HG02571 (cell line): Measurements from ENCODE around the gene PEPD.

ENCODE experiments used
- ATAC-seq: cut with Tn5 transposase; IDR thresholded peaks from one replicate; pipeline ENCODE4 v1.9.1; 2021; ENCODE audit warnings: mild to moderate bottlenecking, moderate library complexity; ENCODE audit not compliant: unreplicated experiment

Gene PEPD

DNA sequence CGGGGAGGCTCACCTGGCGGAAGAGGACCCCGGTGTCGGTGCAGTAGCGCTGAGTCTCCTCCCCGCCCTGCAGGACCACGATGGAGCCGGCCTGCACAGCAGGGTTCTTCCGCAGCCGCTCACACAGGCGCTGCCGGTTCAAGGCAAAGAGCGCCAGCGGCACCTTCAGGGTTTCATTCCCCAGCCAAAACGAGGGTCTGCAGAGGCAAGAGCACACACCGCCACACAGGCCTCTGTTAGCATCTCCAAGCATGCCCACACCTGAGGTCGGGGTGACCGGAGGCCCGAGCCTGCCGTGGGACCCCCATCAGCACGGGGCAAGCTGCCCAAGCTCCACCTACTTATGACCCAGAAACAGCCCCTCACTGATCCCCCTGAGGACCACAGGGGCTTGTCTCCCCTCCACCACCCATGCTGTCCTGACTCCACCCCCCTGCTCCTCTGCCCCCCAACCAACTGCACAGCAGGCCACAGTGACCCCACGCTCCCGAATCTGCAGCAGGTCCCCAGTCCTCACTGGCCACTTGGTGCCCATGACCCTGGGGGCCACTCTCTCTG, 8.9 kb downstream of the PEPD start:
- no peak for ATAC-seq

GRCh38 chr19:33512021-33512420, 9.6 kb downstream of the PEPD start:
- ATAC-seq: no peak

DNA sequence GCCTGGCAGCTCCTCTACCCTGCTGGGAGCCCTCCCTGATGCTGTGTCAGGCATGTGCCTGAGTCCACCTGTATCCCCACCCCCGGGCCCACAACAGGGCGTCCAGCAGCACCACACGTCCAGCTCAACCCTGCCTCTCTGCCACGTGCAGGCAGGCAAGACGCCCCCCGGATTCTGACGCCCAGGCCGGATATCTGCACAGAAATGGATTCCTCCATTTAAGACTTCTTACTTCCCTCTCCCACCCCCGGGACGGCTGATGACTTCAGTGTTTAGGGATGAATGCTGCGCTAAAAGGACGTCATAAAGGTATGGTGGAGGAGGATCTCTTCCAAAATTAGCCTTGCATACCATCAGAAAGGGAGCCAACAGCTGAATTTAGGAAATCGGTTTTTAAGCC, 10.2 kb downstream of the PEPD start:
- ATAC-seq: no peak

- ATAC-seq: no peak
Observed at GRCh38 chr19:33510462-33511194, 11.0 kb downstream of the PEPD start.

DNA sequence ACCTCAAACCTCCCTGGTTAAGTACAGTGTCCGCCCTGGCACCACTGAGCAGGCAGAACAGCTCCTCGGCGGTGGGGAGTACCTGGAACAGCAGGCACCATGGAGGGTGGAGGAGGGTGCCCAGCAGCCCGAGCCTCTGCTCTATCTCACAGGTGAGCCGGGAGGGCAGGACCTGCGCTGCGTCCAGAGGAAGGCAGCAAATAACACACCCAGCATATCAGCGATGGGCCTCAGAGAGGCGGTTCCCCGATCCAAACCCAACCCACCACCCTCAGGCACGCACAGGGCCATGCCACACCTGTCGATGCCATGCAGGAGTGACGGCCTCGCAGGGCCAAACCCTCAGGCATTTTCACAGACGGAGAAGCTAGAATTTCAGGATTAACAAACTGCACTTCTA, 11.8 kb downstream of the PEPD start:
- ATAC-seq: no peak

DNA sequence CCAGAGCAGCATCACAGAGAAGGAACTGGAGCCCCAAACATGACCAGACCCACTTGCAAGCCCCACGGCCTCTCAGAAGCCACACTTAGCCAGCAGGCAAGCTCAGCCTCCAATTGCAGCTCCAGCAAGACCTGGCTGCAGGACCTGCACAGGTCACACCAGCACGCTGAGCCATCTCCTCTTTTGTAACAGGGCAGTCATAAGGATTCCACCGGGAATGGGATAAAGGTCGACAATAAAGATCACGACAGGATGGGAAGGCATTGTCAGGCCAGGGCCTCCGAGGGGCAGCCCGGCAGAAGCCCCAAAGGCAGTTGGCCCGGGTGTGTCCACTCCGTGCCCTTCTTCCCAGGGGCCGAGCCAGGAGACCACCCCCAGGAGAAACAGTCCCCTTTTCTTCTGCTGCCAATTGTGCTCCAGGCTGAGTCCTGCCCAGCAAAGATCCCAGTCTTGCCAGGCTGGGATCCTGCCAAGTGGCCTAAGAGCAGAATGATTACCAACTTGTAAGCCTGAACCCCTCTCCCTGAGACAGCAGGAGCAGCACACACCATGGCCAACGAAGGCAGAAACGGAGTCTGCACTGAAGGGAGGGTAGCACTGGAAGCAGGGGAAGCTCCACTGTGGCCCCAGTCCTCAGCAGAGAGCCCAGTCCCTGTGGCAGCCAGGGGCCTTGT, 12.5 kb downstream of the PEPD start:
- no peak for ATAC-seq

- ATAC-seq: no peak
Observed at GRCh38 chr19:33508431-33508830, 13.2 kb downstream of the PEPD start.

- no peak for ATAC-seq
Observed at GRCh38 chr19:33508009-33508408, 13.6 kb downstream of the PEPD start.

DNA sequence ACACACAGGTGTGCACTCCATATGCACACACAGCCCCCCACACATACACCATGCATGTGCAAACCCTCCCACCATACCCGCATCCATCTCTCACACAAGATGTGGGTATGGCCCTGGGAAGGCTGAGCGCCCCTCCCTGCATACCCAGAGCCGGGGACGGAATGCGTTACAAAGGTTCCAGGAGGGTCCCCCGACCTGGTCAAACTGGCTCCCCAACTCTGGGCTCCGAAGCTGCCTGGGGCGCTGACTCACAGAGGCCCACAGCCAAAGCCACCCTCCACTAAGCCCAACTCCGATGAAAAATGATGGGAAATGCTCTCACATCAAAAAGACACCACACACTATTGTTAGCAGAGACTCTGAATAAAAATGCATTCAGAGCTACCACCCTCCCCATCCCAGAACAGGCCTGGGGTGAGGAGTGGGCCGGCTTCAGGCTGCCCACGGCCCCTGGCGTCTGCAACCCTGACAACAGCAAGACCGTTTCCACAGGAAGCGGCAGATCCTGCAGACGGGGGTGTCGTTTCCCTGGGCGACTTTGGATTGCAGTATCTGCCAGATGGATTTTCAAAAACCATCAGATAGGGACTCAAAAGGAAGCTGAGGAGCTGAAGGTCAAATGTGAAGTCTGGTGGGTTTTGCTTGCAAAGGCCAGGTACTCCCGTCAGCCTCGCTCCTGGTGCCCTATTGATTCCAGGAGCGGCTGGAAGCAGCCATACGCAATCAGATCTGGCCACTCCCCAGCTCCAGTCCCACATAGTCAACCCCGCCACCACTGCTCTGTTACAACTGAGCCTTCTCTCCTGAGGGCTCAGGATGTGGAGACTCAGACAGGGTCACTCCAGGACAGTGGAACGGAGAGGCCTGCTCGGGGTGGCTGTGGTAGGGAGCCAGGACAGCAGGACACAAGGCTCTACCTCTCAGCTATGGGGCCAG, 14.3 kb downstream of the PEPD start:
- no peak for ATAC-seq

GRCh38 chr19:33506498-33506897, 15.1 kb downstream of the PEPD start:
- no peak for ATAC-seq

GRCh38 chr19:33505823-33506222, 15.8 kb downstream of the PEPD start:
- ATAC-seq: no peak

GRCh38 chr19:33505148-33505547, 16.4 kb downstream of the PEPD start:
- ATAC-seq: no peak

- ATAC-seq: no peak
Observed at GRCh38 chr19:33504058-33504444, 17.5 kb downstream of the PEPD start.

- ATAC-seq: no peak
Observed at GRCh38 chr19:33503433-33504057, 18.0 kb downstream of the PEPD start.

DNA sequence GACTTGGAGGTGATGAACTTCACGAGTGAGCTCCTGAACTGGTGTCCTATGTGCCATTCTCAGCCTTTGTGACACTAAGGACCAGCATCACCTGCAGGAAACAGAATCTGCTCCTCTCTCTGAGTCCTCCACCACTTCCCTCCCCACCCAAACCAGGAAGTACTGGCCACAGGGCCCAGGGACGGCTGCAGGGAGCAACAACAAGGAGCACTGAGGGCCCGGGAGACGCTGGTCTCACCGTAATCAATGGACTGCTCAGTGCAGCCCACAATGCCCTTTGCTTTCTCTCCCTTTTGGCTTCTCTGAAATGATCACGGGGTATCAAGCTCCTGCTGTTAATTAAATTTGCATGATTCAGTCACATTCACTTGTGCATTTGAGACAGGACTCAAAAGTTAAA, 18.6 kb downstream of the PEPD start:
- ATAC-seq: no peak

DNA sequence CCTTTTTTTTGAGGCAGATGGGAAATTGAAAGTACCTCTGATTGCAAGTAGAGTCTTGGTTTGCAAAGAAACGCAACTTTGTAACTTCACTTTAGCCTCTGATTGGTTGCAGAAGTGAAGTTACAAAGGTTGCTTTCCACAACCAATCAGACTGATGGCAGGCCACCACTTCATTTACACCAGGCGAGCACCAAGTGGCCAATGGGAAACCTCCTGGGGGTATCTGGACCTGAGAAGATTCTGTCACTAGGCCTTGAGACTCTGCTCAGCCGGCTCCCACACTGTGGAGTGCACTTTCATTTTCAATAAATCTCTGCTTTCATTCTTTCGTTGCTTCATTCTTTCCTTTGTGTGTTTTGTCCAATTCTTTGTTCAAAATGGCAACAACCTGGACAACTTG, 19.1 kb downstream of the PEPD start:
- ATAC-seq: no peak

DNA sequence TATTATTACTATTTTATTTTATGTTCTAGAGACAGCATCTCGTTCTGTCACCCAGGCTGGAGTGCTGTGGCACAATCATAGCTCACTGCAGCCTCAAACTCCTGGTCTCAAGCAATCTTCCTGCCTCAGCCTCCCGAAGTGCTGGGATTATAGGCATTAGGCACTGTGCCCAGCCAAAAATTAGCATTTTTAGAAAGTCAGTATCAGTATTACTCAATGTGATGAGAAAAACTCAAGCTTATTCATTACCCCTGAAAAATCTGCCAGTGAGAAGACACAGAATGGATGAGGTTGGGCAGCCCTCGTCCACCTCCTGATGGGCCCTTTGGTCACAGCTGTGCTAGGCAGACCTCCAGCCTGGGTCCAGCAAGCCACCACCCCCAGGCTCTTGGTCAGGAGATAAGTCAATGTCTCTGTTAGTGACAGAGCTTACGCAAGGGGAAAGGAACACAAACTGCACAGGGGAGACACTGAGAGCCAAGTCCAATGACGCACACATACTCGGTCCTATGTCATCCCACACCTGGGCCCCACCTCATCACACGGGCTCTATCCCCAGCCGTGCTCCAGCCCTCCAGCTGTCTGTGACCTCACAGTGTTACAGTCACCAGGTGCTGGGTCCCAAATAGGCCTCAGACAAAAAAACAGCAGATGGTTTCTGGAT, 19.8 kb downstream of the PEPD start:
- ATAC-seq: no peak

- ATAC-seq: no peak
Observed at GRCh38 chr19:33500991-33501390, 20.6 kb downstream of the PEPD start.

DNA sequence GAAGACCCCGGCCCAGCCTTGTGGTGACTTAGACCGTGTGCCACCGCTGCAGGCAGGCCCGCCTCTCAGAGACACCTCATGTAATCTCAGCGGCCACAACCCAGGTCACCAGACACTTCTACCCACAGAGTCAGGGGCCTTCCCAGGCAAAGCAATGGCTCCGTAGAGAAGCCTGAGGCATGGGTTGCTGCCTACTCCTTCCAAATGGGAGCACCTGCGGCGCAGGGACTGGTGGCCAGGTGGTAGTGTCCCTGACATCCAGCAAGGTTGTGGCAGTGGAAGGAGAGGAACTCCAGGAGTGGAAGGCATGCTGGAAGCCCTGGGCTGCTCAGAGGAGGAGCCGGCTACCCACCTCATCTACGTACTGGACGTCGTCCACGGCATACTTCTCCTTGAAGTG, 21.0 kb downstream of the PEPD start:
- ATAC-seq: no peak
